Spleen (tissue), 7 donors: ENCODE data around the gene SHISA9.

Experiments used
- POLR2A ChIP-seq, 3 donors: fragments of 450-650 bp; IDR thresholded peaks; one replicate each; pipeline ENCODE4 v1.5.1; 2017; ENCODE audit warnings: antibody characterized with exemption in 3 of 3, mild to moderate bottlenecking in 1 of 3
- POLR2AphosphoS5 ChIP-seq, 3 donors: sonication (generic); formaldehyde crosslinking; IDR thresholded peaks; one replicate each; pipeline ENCODE4 v1.5.1; 2017; ENCODE audit warnings: antibody characterized with exemption in 3 of 3
- TF ChIP-seq, protein P1 (sequence below), 11 experiments: fragments of 200-600 bp in 7 of 11; fragments of 450-650 bp in 4 of 11; sonication (generic) in 4 of 11; IDR thresholded peaks in 8 of 11; conservative IDR thresholded peaks in 3 of 11; 1 replicate in 7 of 11; 2 replicates in 4 of 11; pipeline versions ENCODE4 v1.4.0 to v1.8.0; 2016 to 2021; ENCODE audit warnings: antibody characterized with exemption in 11 of 11, inconsistent platforms in 4 of 11, mild to moderate bottlenecking in 1 of 11
- donor health status: DM: no; HTN: no; CAD: no; lungs with moderate emphysema.
- donor health status: DM: no; HTN: no; CAD: no.
- donor health status: DM: no; HTN: no; CAD: no.

DNA sequence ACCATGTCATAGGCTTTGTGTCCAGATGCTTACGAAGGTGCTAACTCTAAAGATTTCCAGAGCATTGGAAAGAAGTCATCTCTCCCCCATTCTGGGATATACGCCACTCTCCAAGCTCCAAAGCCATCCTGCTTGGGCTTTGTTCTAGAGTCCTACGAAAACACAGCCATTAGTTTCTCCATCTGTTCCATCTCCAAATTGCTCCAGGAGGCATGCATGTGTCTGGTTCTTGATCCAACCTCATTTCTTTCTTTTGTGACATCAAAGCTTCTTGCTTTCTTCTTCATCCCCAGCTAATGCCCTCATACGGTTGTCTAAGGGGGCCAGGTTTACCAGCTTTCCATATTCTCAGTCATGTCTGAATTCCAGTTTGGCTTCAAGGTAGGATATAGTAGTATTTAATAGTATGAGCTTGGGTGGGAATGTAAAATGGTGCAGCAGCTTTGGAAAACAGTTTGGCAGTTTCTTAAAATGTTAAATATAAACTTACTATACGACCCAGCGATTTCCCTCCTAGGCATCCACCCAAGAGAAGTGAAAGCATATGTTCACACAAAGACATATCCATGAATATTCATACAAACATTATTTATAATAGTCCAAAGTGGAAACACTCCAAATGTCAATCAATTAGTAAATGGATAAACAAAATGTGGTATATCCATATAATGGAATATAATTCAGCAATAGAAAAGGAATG is 202.6 kb downstream of the SHISA9 start:
- TF ChIP-seq, protein P1, sequence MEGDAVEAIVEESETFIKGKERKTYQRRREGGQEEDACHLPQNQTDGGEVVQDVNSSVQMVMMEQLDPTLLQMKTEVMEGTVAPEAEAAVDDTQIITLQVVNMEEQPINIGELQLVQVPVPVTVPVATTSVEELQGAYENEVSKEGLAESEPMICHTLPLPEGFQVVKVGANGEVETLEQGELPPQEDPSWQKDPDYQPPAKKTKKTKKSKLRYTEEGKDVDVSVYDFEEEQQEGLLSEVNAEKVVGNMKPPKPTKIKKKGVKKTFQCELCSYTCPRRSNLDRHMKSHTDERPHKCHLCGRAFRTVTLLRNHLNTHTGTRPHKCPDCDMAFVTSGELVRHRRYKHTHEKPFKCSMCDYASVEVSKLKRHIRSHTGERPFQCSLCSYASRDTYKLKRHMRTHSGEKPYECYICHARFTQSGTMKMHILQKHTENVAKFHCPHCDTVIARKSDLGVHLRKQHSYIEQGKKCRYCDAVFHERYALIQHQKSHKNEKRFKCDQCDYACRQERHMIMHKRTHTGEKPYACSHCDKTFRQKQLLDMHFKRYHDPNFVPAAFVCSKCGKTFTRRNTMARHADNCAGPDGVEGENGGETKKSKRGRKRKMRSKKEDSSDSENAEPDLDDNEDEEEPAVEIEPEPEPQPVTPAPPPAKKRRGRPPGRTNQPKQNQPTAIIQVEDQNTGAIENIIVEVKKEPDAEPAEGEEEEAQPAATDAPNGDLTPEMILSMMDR (IDR thresholded peaks at IDR 0.05 in 8 of 11, conservative IDR thresholded peaks at IDR 0.05 in 3 of 11) = no peak
- TF ChIP-seq POLR2A (IDR thresholded peaks at IDR 0.05) (no peak), POLR2AphosphoS5 (IDR thresholded peaks at IDR 0.05) (no peak)
